ENCODE data around the gene AGPAT3. TPM values are rescaled to one million over a fixed set of nuclear protein-coding genes. Genes with fewer than 3 reads are reported as not detected.

The AGPAT3 gene
- total RNA-seq, 4 donors from 2014 or later = 28.0 to 36.5 (median 32.2) TPM

DNA sequence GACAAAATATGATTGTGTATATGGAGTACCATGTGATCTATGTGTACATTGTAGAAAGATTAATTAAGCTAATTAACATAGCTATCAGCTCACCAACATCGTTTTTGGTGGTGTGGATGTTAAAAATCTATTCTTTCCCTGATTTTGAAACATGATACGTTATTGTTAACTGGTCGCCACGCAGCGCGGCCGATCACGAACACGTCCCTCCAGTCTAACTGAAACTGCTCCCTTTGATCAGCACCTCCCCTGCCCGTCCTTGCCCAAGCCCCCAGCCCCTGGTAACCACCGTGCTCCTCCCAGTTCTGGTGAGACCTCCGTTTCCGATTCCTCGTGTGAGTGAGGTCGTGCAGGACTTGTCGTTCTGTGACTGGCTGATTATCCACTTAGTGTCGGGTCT lies 67.0 kb downstream of the AGPAT3 start:
- Histone ChIP-seq H3K4me1 (peaks cover 17 to 38% (median 25%) of the 10 kb centered on the region in 4 donors), H3K27ac (replicated peaks in 1 of 4) (no peak overlapping the region), H3K4me3 (no peak overlapping the region), H3K27me3 (no peaks in the 10 kb centered on the region), H3K9me3 (no peaks in the 10 kb centered on the region), H3K36me3 (peaks cover 0 to 32% (median 13%) of the 10 kb centered on the region in 4 donors)
- no peak for TF ChIP-seq POLR2A (IDR thresholded peaks at IDR 0.05; ENCODE audit: low read depth)
- TF ChIP-seq, protein P1, sequence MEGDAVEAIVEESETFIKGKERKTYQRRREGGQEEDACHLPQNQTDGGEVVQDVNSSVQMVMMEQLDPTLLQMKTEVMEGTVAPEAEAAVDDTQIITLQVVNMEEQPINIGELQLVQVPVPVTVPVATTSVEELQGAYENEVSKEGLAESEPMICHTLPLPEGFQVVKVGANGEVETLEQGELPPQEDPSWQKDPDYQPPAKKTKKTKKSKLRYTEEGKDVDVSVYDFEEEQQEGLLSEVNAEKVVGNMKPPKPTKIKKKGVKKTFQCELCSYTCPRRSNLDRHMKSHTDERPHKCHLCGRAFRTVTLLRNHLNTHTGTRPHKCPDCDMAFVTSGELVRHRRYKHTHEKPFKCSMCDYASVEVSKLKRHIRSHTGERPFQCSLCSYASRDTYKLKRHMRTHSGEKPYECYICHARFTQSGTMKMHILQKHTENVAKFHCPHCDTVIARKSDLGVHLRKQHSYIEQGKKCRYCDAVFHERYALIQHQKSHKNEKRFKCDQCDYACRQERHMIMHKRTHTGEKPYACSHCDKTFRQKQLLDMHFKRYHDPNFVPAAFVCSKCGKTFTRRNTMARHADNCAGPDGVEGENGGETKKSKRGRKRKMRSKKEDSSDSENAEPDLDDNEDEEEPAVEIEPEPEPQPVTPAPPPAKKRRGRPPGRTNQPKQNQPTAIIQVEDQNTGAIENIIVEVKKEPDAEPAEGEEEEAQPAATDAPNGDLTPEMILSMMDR (IDR thresholded peaks at IDR 0.05) = no peak
- no peak for TF ChIP-seq EP300 (IDR thresholded peaks at IDR 0.05)
- no peak for TF ChIP-seq POLR2AphosphoS5 (IDR thresholded peaks at IDR 0.05)
- intact Hi-C loops (cut with DNase I) = no loop called here
- no peak for DNase-seq (ENCODE audit: extremely low spot score)
- 91% methylated on average over 17 of the region's 17 CpGs for WGBS

- no peak for DNase-seq (ENCODE audit: extremely low spot score)
- peaks cover 0 to 26% (median 13%) of the 10 kb centered on the region in 4 donors for H3K36me3 ChIP-seq
- intact Hi-C loops (cut with DNase I) = no loop called here
- WGBS = 87% methylated on average over 12 of the region's 12 CpGs
- no peaks in the 10 kb centered on the region for H3K27me3 ChIP-seq
- peaks cover 17 to 37% (median 27%) of the 10 kb centered on the region in 4 donors for H3K4me1 ChIP-seq
- H3K4me3 ChIP-seq = no peak overlapping the region
- TF ChIP-seq POLR2A (IDR thresholded peaks at IDR 0.05; ENCODE audit: low read depth) (no peak), POLR2AphosphoS5 (IDR thresholded peaks at IDR 0.05) (no peak), EP300 (IDR thresholded peaks at IDR 0.05) (no peak)
- TF ChIP-seq, protein P1 (IDR thresholded peaks at IDR 0.05) = no peak
- no peaks in the 10 kb centered on the region for H3K9me3 ChIP-seq
- H3K27ac ChIP-seq (replicated peaks in 1 of 4) = no peak overlapping the region
Observed at GRCh38 chr21:43933199-43933598, 68.2 kb downstream of the AGPAT3 start.

GRCh38 chr21:43933680-43934079 lies 68.7 kb downstream of the AGPAT3 start:
- TF ChIP-seq EP300 (IDR thresholded peaks at IDR 0.05) = no peak
- TF ChIP-seq, protein P1 (IDR thresholded peaks at IDR 0.05) = no peak
- TF ChIP-seq POLR2AphosphoS5 (IDR thresholded peaks at IDR 0.05) = no peak
- TF ChIP-seq POLR2A (IDR thresholded peaks at IDR 0.05; ENCODE audit: low read depth) = no peak
- H3K4me3 ChIP-seq = no peak overlapping the region
- H3K36me3 ChIP-seq = peaks cover 0 to 26% (median 10%) of the 10 kb centered on the region in 4 donors
- H3K27ac ChIP-seq (replicated peaks in 1 of 4) = no peak overlapping the region
- intact Hi-C loops (cut with DNase I) = no loop called here
- H3K4me1 ChIP-seq = peaks cover 21 to 38% (median 32%) of the 10 kb centered on the region in 4 donors
- DNase-seq (ENCODE audit: extremely low spot score) = no peak
- no peaks in the 10 kb centered on the region for H3K9me3 ChIP-seq
- 96% methylated on average over 15 of the region's 15 CpGs for WGBS
- H3K27me3 ChIP-seq = no peaks in the 10 kb centered on the region

GRCh38 chr21:43934116-43934515 lies 69.1 kb downstream of the AGPAT3 start:
- intact Hi-C loops (cut with DNase I) = no loop called here

More at GRCh38 chr21:43934116-43934515, 69.1 kb downstream of the AGPAT3 start:
- no peak overlapping the region for H3K4me3 ChIP-seq
- H3K9me3 ChIP-seq = no peaks in the 10 kb centered on the region
- no peak for DNase-seq (ENCODE audit: extremely low spot score)
- peaks cover 0 to 22% (median 8%) of the 10 kb centered on the region in 4 donors for H3K36me3 ChIP-seq
- no peak overlapping the region for H3K27ac ChIP-seq (replicated peaks in 1 of 4)
- WGBS = 91% methylated on average over 10 of the region's 15 CpGs
- TF ChIP-seq EP300 (IDR thresholded peaks at IDR 0.05) = no peak
- TF ChIP-seq, protein P1 (IDR thresholded peaks at IDR 0.05) = no peak
- no peak for TF ChIP-seq POLR2AphosphoS5 (IDR thresholded peaks at IDR 0.05)
- TF ChIP-seq POLR2A (IDR thresholded peaks at IDR 0.05; ENCODE audit: low read depth) = no peak
- no peaks in the 10 kb centered on the region for H3K27me3 ChIP-seq
- H3K4me1 ChIP-seq = peaks cover 22 to 38% (median 34%) of the 10 kb centered on the region in 4 donors

All from esophagus muscularis mucosa (tissue), 4 donors.